ENCODE measurements around the gene ADAMTSL1.

DNA sequence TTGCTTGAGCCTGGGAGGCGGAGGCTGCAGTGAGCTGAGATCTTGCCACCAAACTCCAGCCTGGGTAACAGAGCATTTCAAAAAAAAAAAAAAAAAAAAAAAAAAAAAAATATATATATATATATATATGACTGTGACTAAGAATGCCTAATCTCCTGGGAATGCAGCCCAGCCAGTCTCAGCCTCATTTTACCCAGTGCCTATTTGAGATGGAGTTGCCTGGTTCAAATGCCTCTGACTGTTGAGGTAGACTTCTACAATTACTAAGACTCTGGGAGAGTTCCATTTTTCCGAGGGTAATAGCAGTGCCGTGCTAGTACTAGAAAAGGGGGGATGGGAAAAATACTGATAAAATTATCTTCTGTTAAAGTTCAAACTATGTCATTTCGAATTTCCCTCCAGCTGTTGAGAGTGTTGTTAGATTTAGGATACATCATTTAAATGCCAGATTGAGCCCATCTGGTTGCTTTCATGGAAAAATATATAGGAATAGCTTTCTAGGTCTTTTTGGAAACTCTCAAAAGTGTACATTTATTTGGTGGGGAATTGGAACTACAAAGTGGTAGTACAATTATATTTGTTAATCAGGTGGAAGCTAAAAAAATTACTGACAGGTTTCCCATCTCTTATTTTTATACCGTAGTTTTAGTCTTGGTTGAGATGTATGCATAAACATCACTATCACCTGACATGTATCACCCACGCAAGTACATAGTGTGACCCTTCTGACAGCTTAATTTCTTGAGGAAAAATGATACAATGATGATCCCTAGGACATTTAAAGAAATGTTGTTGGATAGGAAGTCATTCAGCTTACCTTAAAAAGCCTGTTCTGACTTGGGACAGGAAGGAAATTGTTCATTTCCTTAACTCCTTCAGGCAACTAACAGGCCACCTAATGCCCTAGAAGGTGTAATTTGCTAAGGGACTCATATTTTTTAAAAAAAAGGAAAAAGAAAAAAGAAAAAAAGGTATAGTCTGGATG, 214.9 kb downstream of the ADAMTSL1 start:
- no peak for TF ChIP-seq CTCF (IDR thresholded peaks at IDR 0.05)
- TF ChIP-seq POLR2AphosphoS5 (IDR thresholded peaks at IDR 0.05), result no peak
